K562 (cell line): ENCODE measurements around the gene CD34. TPM values are rescaled to one million over a fixed set of nuclear protein-coding genes. Genes with fewer than 3 reads are reported as not detected.

ENCODE experiments used
- BCOR ChIP-seq: fragments of 450-650 bp; IDR thresholded peaks from 2 replicates; pipeline ENCODE4 v1.6.1; 2016
- CCNT2 ChIP-seq: IDR thresholded peaks from 2 replicates; pipeline ENCODE4 v1.6.1; 2011; ENCODE audit warnings: borderline replicate concordance, low read depth, mild to moderate bottlenecking, moderate library complexity, mixed read lengths, low read length; ENCODE audit not compliant: insufficient read length; ENCODE audit errors: extremely low read depth
- CTBP1 ChIP-seq: fragments of 450-650 bp; IDR thresholded peaks from 2 replicates; pipeline ENCODE4 v1.6.1; 2016; ENCODE audit warnings: borderline replicate concordance
- EGR1 ChIP-seq: fragments of 450-650 bp; conservative IDR thresholded peaks from 2 replicates; pipeline ENCODE4 v1.6.1; 2017; ENCODE audit warnings: mild to moderate bottlenecking
- GMEB1 ChIP-seq: fragments of 250-450 bp; sonication (Bioruptor Pico); IDR thresholded peaks from 2 replicates; pipeline ENCODE4 v1.4.0; 2020; ENCODE audit warnings: mild to moderate bottlenecking
- HBP1 ChIP-seq: fragments of 450-650 bp; formaldehyde crosslinking; IDR thresholded peaks from 2 replicates; pipeline ENCODE4 v1.4.0; 2022; ENCODE audit warnings: missing genetic modification characterization
- KDM1A ChIP-seq, 2 experiments: fragments of 450-650 bp; IDR thresholded peaks; 2 replicates each; pipeline ENCODE4 v1.6.1; 2016; ENCODE audit warnings: mild to moderate bottlenecking in 2 of 2
- KLF16 ChIP-seq: IDR thresholded peaks from 2 replicates; pipeline ENCODE4 v1.6.1; 2016; ENCODE audit warnings: antibody characterized with exemption
- MAZ ChIP-seq, 2 experiments: fragments of 450-650 bp in 1 of 2; sonication (generic) in 1 of 2; formaldehyde crosslinking; IDR thresholded peaks in 1 of 2; conservative IDR thresholded peaks in 1 of 2; 2 replicates each; pipeline versions ENCODE4 v1.4.0 to v1.5.0; 2020; ENCODE audit warnings: mild to moderate bottlenecking in 1 of 2, missing genetic modification reagents in 1 of 2
- MBD2 ChIP-seq: sonication (generic); IDR thresholded peaks from 2 replicates; pipeline ENCODE4 v1.6.1; 2016; ENCODE audit warnings: low read depth, borderline replicate concordance
- MYC ChIP-seq, 2 experiments: fragments of 250-450 bp in 1 of 2; sonication (Bioruptor Pico) in 1 of 2; IDR thresholded peaks; 2 replicates each; pipeline versions ENCODE4 v1.5.1 to v1.6.1; 2012 to 2021; ENCODE audit warnings: low read depth in 2 of 2, borderline replicate concordance in 1 of 2, improper control_type of control experiment in 1 of 2, low read length in 1 of 2, mild to moderate bottlenecking in 1 of 2, moderate library complexity in 1 of 2
- NFXL1 ChIP-seq: fragments of 450-650 bp; formaldehyde crosslinking; IDR thresholded peaks from 2 replicates; pipeline ENCODE4 v1.4.0; 2021; ENCODE audit warnings: mild to moderate bottlenecking
- NR4A1 ChIP-seq, 2 experiments: fragments of 250-450 bp in 1 of 2; fragments of 450-650 bp in 1 of 2; sonication (Bioruptor Pico) in 1 of 2; IDR thresholded peaks; 2 replicates each; pipeline versions ENCODE4 v1.4.0 to v1.6.1; 2016 to 2020; ENCODE audit warnings: mild to moderate bottlenecking in 2 of 2, missing compliant biosample characterization in 1 of 2, missing genetic modification characterization in 1 of 2, moderate library complexity in 1 of 2
- POLR2AphosphoS2 ChIP-seq: IDR thresholded peaks from 2 replicates; pipeline ENCODE4 v1.6.1; 2012; ENCODE audit warnings: low read length, improper control_type of control experiment
- POLR3A ChIP-seq: IDR thresholded peaks from 2 replicates; pipeline ENCODE4 v1.6.1; 2011; ENCODE audit warnings: borderline replicate concordance, mild to moderate bottlenecking, moderate library complexity; ENCODE audit not compliant: insufficient read length, insufficient read depth; ENCODE audit errors: extremely low read depth
- PRMT5 ChIP-seq: sonication (generic); formaldehyde crosslinking; IDR thresholded peaks from 2 replicates; pipeline ENCODE4 v1.5.0; 2020; ENCODE audit warnings: missing genetic modification reagents
- PYGO2 ChIP-seq: fragments of 450-650 bp; IDR thresholded peaks from 2 replicates; pipeline ENCODE4 v1.6.1; 2016; ENCODE audit warnings: mild to moderate bottlenecking, missing genetic modification characterization, moderate library complexity, missing compliant biosample characterization
- RCOR1 ChIP-seq, 2 experiments: IDR thresholded peaks; 2 replicates each; pipeline ENCODE4 v1.6.1; 2012; ENCODE audit warnings: low read depth in 2 of 2, low read length in 2 of 2, borderline replicate concordance in 1 of 2, improper control_type of control experiment in 1 of 2
- SMAD4 ChIP-seq: fragments of 250-450 bp; sonication (Bioruptor Pico); conservative IDR thresholded peaks from 2 replicates; pipeline ENCODE4 v1.8.0; 2021; ENCODE audit warnings: inconsistent platforms, mild to moderate bottlenecking, moderate library complexity
- VEZF1 ChIP-seq: fragments of 200-800 bp; sonication (Bioruptor generic); IDR thresholded peaks from 2 replicates; pipeline ENCODE4 v1.6.1; 2017; ENCODE audit warnings: missing genetic modification characterization, missing compliant biosample characterization
- ZNF263 ChIP-seq: sonication (generic); formaldehyde crosslinking; IDR thresholded peaks from 2 replicates; pipeline ENCODE4 v1.8.0; 2022; ENCODE audit warnings: mild to moderate bottlenecking, missing genetic modification reagents, borderline replicate concordance
- polyA plus RNA-seq, 8 experiments: library from polyadenylated mRNA; depleted of rRNA in 4 of 8; stranded (reverse) in 5 of 8; unstranded in 3 of 8; fragments of >200 nt; fragmentation: Nextera tagmentation in 2 of 8; fragmentation: Illumina TruSeq in 1 of 8; extraction: Ambion mirVana in 2 of 8; extraction: Trizol in 1 of 8; gene quantifications; 2 replicates each; pipeline versions ENCODE4 v1.2.1 to v1.2.3, GENCODE V29; 2011 to 2014; ENCODE audit warnings: inconsistent platforms in 1 of 8, missing spikeins in 1 of 8
- total RNA-seq, 7 experiments: library from RNA; depleted of rRNA in 6 of 7; stranded (reverse); fragments of >200 nt in 6 of 7; fragmentation: Illumina TruSeq in 2 of 7; extraction: Trizol in 2 of 7; gene quantifications; 2 replicates each; pipeline versions ENCODE4 v1.2.1 to v1.2.3, GENCODE V29; 2011 to 2021; ENCODE audit warnings: low replicate concordance in 1 of 7

The CD34 gene
- total and polyA plus RNA-seq, 9 of the 15 experiments (the other 6 are each of a cell fraction or from before 2014, with no cell fraction given) = not detected

GRCh38 chr1:207838156-207839082, 72.5 kb downstream of the CD34 start (continued):
- TF ChIP-seq KDM1A (IDR thresholded peaks at IDR 0.05) (peak in 1 of 2 experiments; percentile 65; a peak in 2 of 4 replicates), CTBP1 (0 out of 2 replicates have a peak, but pooled peaks have one; percentile 26), MBD2 (no peak), NR4A1 (CRISPR knock-in tag; IDR thresholded peaks at IDR 0.05) (no peak), NR4A1 (tag; IDR thresholded peaks at IDR 0.05) (0 out of 2 replicates have a peak, but pooled peaks have one; percentile 61), RCOR1 (IDR thresholded peaks at IDR 0.05; ENCODE audit: borderline replicate concordance in 1 of 2, low read depth in 2 of 2, low read length in 2 of 2) (0 out of 4 replicates have a peak, but pooled peaks of 1 of the 2 experiments have one; percentile 34), MYC (IDR thresholded peaks at IDR 0.05; ENCODE audit: low read depth, low read length) (0 out of 2 replicates have a peak, but pooled peaks have one; percentile 24), MYC (CRISPR knock-in tag; IDR thresholded peaks at IDR 0.05; ENCODE audit: borderline replicate concordance, low read depth) (no peak), NFXL1 (CRISPR knock-in tag) (0 out of 2 replicates have a peak, but pooled peaks have one; percentile 19), POLR2AphosphoS2 (no peak), PYGO2 (tag) (peak; percentile 46; the same call in 1 of the 2 replicates), GMEB1 (CRISPR knock-in tag) (peak; percentile 11; the same call in 1 of the 2 replicates), HBP1 (CRISPR knock-in tag) (peak; percentile 53; the same call in 1 of the 2 replicates), BCOR (peak; percentile 20; the same call in 1 of the 2 replicates), VEZF1 (peak; percentile 64), ZNF263 (CRISPR knock-in tag) (peak; percentile 37; the same call in 1 of the 2 replicates), PRMT5 (no peak), KLF16 (no peak), MAZ (CRISPR knock-in tag; conservative IDR thresholded peaks at IDR 0.05 in 1 of 2, IDR thresholded peaks at IDR 0.05 in 1 of 2) (0 out of 4 replicates have a peak, but pooled peaks of 1 of the 2 experiments have one; percentile 47), SMAD4 (CRISPR knock-in tag) (no peak), EGR1 (peak; percentile 84), POLR3A (no peak), CCNT2 (peak; percentile 19)
